AG10803 (cell line): ENCODE measurements around the gene TBCD.

Source experiments
- DNase-seq: peaks from one replicate; pipeline ENCODE4 v3.0.0; 2010; ENCODE audit warnings: low read depth
- H3K4me3 ChIP-seq: 2 replicates; pipeline ENCODE4 v1.5.1; 2011; ENCODE audit warnings: mild to moderate bottlenecking, low read length, control low read depth
- TF ChIP-seq, protein P1 (sequence below): conservative IDR thresholded peaks from 2 replicates; pipeline ENCODE4 v1.5.1; 2011; ENCODE audit warnings: mild to moderate bottlenecking, low read length, control low read depth, inconsistent platforms

Gene TBCD

DNA sequence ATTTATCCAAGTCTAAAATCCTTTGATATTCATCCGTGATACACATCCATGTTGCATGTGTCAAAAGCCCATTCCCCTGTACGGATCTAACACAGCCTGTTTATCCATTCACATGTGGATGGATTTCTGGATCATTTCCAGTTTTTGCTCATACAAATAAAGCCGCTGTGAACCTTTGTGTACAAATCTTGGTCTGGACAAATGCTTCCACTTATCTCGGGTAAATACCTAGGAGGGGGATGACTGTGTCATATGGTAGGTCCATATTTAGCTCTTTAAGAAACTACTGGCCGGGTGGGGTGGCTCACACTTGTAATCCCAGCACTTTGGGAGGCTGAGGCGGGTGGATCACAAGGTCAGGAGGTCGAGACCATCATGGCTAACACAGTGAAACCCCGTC, 6.3 kb upstream of the TBCD start:
- no peak overlapping the region for H3K4me3 ChIP-seq
- DNase-seq = no peak
- TF ChIP-seq, protein P1, sequence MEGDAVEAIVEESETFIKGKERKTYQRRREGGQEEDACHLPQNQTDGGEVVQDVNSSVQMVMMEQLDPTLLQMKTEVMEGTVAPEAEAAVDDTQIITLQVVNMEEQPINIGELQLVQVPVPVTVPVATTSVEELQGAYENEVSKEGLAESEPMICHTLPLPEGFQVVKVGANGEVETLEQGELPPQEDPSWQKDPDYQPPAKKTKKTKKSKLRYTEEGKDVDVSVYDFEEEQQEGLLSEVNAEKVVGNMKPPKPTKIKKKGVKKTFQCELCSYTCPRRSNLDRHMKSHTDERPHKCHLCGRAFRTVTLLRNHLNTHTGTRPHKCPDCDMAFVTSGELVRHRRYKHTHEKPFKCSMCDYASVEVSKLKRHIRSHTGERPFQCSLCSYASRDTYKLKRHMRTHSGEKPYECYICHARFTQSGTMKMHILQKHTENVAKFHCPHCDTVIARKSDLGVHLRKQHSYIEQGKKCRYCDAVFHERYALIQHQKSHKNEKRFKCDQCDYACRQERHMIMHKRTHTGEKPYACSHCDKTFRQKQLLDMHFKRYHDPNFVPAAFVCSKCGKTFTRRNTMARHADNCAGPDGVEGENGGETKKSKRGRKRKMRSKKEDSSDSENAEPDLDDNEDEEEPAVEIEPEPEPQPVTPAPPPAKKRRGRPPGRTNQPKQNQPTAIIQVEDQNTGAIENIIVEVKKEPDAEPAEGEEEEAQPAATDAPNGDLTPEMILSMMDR = no peak

DNA sequence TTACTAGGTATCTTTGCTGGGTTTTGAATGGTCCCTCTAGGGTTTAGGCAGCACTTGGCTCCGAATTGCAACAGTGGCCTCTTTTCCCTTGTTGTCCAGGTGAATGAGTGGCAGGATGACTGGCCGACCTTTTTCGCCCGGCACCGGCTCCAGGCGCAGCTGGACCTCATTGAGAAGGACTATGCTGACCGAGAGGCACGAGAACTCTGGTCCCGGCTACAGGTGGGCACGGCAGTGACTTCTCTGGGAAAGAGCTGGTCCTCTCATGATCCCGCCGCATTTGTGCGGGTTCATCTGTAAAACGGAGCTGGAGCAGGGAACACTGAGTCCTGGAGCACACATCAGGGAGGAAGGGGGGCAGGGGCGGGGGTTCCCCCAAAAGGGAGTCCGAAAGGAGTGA, 3.1 kb upstream of the TBCD start:
- DNase-seq = no peak
- no peak overlapping the region for H3K4me3 ChIP-seq
- TF ChIP-seq, protein P1 = no peak

DNA sequence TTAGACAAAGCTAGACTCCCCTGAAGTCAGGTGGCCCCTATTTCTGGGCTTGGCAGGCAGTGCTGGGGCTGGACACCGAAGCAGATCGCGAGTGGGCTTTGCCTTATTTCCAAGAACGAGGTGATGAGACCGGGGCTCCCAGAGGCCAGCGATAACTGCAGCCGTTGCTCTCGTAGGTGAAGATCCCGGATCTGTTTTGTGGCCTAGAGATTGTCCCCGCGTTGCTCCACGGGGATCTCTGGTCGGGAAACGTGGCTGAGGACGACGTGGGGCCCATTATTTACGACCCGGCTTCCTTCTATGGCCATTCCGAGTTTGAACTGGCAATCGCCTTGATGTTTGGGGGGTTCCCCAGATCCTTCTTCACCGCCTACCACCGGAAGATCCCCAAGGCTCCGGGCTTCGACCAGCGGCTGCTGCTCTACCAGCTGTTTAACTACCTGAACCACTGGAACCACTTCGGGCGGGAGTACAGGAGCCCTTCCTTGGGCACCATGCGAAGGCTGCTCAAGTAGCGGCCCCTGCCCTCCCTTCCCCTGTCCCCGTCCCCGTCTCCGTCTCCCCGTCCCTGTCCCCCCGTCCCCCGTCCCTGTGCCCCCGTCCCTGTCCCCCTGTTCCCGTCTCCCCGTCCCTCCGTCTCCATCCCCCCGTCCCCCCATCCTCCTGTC, 1.5 kb upstream of the TBCD start:
- no peak overlapping the region for H3K4me3 ChIP-seq
- no peak for DNase-seq
- TF ChIP-seq, protein P1 = no peak

DNA sequence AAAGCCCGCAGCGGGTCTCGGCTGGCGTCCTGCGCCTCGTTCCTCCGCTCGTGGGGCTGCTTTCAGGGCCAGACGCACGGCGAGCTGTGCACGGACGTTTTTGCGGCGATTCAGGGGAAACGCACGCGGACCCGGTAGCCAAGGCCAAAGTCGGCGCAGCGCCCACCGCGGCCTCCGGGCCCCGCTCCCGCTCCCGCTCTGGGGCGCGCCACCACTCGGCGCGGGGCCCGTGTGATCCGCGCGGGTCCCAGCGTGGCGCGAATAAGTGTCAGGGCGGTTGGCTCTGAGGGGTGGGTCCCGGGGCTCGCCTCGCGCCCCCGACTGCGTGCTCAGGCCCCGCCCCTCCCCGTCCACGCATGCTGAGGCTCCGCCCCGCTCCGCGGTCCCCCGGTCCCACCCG, 694 bp upstream of the TBCD start:
- TF ChIP-seq, protein P1 = no peak
- DNase-seq = no peak
- peak overlapping the region; percentile 57 for H3K4me3 ChIP-seq

DNA sequence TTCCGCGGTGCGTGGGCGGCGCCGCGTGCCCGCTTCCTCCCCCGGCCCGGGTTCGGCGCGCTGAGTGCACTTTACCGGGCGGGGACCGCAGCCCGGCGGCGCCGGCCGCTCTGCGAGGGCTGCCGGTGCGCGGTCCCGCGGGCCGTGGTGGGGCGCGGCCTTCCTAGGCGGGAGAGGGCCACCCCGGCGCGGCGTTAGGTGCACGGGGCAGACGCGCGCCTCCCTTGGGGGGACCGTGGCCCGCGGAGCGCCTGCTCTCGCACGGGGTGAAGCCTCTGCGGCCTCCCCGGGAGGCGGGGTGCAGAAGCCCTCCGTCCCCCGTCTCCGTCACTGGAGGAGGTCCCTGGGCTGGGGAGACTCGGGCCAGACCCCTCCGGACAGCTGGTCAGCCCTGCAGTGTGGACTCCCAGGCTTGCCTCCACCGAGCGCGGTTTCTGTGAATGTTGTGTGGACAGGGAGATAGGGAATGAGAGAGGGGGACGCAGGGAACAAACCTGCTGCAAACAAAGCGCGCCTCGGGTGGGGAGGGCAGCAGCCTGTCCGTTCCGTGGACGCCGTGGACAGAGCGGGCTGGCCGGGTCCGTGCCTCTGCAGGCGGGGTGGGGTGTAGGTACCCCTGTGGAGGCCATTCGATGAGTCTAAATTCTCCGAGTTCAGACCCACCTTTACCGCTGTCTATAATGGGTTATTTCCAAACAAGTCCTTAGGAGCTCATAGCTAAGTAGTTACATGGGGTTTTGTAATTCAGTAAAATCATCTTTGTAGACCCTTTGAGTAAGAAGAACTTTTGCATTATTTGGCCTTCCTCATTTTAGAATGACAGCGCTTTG, 721 bp downstream of the TBCD start:
- TF ChIP-seq, protein P1 = no peak
- H3K4me3 ChIP-seq = peak overlapping the region; percentile 79
- no peak for DNase-seq

DNA sequence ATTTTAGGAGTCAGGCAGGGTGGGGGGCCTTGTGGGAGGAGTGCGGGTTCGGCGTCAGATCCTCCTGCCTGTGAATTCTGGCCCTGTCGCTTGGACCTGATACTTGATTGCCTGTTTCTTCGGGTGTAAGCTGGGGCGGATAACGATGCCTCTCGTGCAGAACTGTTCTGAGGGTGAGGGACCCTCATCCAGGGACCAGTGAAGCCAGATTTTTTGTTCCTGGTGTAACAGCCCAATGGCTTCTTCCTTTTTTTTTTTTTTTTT, 1.3 kb downstream of the TBCD start:
- TF ChIP-seq, protein P1 = no peak
- no peak for DNase-seq
- peak overlapping the region; percentile 79 for H3K4me3 ChIP-seq
